ENCODE results near the gene TMEM217. TPM values are rescaled to one million over a fixed set of nuclear protein-coding genes. Genes with fewer than 3 reads are reported as not detected.

Gene TMEM217
- total RNA-seq, 2 donors from 2014 or later = 2.5 to 3.5 TPM

DNA sequence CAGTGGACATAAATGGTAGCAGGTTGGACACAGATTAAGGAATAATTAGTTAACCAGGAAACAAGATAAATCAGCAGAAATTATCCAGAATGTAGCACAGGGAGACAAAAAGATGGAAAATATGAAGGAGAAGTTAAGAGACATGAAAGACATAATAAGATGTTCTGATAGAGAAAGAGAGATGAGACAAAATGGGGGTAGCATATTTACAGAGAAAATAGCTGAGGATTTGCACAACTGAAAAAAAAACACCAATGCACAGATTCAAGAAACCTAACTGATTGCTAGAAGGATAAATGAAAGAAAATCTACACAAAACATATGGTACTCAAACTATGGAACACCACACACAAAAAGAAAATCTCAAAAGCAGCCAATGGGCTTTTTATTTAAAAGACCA is 35.0 kb downstream of the TMEM217 start:
- ATAC-seq (replicated peaks) = no peak
- Mint-ChIP-seq H3K4me3 (peak overlapping the region; percentile 70), H3K9me3 (no peaks in the 10 kb centered on the region), H3K36me3 (ENCODE audit: low read depth) (no peaks in the 10 kb centered on the region), H3K27ac (no peak overlapping the region), H3K4me1 (no peaks in the 10 kb centered on the region), H3K27me3 (no peaks in the 10 kb centered on the region)

DNA sequence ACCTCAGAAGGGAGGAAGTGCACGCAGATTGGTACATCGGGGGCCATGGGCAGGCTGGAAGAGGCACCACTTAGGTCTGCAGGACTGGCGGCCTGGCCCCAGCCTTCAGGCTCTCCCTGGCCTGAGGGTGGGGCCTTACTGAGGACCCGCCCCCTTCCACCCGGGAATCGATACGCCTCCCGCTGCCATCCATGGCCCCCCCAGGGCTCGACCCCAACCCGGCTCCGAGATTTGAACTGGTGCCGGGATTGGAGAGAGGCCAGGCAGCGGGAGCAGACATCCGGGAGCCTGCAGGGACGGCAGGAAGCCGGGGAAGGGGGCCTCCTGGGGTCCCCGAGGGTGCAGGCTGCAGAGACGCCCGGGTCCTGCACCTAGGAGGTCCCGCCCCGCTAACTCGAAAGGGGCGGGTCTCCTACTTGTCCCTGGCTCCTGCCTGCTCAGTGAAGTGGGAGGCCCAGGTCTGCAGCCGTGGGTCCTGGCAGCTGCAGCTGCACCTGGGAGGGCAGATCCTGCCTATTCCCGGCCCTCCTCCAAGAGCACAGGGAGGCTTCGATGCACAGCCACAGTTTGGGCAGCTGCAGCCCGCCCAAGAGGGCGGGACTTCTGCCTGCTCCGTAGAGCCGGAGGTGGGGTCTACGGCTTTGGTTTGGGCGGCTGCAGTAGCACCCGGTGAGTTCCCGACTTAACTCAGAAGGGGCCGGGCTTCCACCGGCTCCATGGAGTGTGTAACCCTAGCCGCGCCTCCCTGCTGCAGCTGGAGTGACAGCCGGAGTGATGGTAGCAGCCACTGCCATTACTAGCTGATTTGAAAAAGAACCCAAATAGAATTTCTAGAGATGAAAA is 35.6 kb downstream of the TMEM217 start:
- no peaks in the 10 kb centered on the region for H3K4me1 Mint-ChIP-seq
- no peaks in the 10 kb centered on the region for H3K27me3 Mint-ChIP-seq
- H3K4me3 Mint-ChIP-seq = peak overlapping the region; percentile 70
- peak; percentile 98 for ATAC-seq (replicated peaks)
- H3K36me3 Mint-ChIP-seq (ENCODE audit: low read depth) = no peaks in the 10 kb centered on the region
- no peak overlapping the region for H3K27ac Mint-ChIP-seq
- no peaks in the 10 kb centered on the region for H3K9me3 Mint-ChIP-seq

DNA sequence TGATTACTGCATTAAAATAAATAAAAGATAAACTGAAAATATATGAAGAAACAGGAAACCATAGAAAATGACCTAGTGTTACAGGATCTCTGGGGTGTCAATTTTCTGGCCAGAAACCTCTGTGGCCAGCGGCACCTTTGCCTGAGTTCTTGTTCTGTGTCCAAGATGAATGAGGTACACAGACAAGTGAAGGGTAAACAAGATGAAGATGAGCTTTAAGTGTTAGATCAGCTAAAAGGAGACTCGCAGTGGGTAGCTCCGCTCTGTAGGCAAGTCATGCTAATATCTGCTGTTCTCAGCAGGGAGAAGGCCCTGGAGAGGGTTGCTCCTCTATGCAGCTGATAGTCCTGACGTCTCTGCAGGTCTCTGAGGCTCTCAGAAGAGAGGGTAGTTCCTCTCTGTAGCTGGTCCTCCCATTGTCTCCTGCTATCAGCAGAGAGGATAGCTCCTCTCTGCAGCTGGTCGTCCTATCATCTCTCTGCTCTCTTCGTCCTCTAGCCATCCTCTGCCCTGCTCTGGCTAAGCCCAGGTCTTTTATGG is 36.3 kb downstream of the TMEM217 start:
- H3K4me1 Mint-ChIP-seq = no peaks in the 10 kb centered on the region
- H3K36me3 Mint-ChIP-seq (ENCODE audit: low read depth) = no peaks in the 10 kb centered on the region
- H3K4me3 Mint-ChIP-seq = peak overlapping the region; percentile 70
- H3K27ac Mint-ChIP-seq = no peak overlapping the region
- no peak for ATAC-seq (replicated peaks)
- no peaks in the 10 kb centered on the region for H3K27me3 Mint-ChIP-seq
- H3K9me3 Mint-ChIP-seq = no peaks in the 10 kb centered on the region

DNA sequence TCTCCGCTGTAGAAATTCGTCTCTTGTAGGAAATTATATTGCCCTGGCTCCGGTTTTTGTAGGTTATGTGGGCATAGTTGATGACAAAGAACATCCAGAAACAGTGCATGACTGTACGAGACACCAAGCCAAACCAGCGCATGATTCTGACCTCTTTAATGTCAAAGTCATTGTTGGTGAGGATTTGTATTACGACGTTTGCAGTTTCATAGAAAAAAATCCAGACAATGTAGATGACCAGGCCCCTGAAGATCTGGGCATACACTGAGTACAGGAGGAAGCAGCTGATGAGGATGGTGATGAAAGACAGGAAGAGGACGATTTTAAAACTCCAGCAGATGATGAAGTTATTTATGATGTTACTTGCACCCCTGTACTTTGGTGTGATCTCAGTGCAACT is 39.4 kb downstream of the TMEM217 start:
- Mint-ChIP-seq H3K4me1 (no peaks in the 10 kb centered on the region), H3K27ac (no peak overlapping the region), H3K36me3 (ENCODE audit: low read depth) (no peaks in the 10 kb centered on the region), H3K27me3 (no peaks in the 10 kb centered on the region), H3K9me3 (no peaks in the 10 kb centered on the region), H3K4me3 (no peak overlapping the region)
- no peak for ATAC-seq (replicated peaks)

DNA sequence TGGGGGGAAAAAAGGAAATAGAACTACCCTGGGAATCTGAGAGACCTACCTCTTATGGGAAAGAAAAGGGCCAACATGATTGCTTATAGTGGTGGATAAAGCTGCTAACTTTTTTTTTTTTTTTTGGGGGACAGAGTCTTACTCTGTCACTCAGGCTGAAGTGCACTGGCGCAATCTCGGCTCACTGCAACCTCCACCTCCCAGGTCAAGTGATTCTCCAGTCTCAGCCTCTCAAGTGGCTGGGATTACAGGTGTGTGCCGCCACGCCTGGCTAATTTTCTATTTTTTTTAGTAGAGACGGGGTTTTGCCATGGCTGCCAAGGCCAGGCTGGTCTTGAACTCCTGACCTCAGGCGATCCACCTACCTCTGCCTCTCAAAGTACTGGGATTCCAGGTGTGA is 39.9 kb downstream of the TMEM217 start:
- no peak for ATAC-seq (replicated peaks)
- Mint-ChIP-seq H3K27ac (no peak overlapping the region), H3K4me3 (no peak overlapping the region), H3K4me1 (no peaks in the 10 kb centered on the region), H3K9me3 (no peaks in the 10 kb centered on the region), H3K27me3 (no peaks in the 10 kb centered on the region), H3K36me3 (ENCODE audit: low read depth) (no peaks in the 10 kb centered on the region)

DNA sequence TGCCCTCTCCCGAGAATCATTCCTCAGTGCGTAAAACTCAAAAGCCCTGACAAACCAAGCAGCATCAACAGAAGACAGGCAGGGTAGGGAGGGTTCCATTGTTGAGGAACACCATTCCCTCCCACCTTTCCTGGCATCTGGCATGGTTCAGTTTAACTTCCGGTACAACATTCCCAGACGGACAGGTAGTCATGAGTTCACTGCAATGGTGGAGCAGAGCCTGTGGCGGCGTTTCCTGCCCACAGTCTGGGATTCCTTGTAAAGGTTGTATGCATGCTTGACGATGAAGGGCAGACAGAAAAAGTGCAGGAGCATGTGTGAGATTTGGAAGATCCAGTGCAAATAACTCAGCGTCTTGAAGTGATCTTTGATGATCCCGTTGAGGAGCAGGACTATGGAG is 45.7 kb downstream of the TMEM217 start:
- Mint-ChIP-seq H3K9me3 (no peaks in the 10 kb centered on the region), H3K27me3 (no peaks in the 10 kb centered on the region), H3K27ac (no peak overlapping the region), H3K4me1 (peaks cover 25% of the 10 kb centered on the region), H3K4me3 (no peak overlapping the region), H3K36me3 (ENCODE audit: low read depth) (no peaks in the 10 kb centered on the region)
- no peak for ATAC-seq (replicated peaks)

DNA sequence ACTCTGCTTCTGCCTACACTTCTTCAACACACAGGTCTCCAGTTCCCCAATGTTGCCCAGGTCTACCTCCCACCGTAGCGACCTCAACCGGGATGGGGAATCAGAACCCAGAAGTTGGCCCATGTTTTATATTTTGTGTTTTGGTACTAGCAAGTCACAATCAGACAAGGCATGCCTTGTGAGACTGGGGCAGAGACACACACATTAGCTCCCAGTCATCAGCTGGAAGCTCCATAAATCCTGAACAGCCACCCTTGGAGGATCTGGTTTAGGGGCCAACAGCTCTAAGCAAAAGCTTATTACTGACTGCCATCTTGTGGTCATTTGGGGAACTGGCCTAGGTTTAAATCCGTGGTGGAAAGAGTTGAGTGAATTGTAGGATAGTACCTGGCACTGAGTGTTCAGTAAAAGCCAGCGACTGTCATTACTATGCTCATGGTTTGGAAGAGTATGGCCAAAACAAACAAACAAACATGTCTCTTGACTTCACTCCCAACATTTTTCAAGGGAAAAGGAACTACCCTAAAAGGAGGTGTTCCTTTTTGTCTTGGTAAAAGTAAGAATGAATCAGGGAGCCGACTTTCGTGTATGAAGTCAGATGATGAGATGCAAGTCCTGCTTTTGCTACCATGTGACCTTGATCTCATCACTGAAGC is 47.5 kb downstream of the TMEM217 start:
- Mint-ChIP-seq H3K27ac (peak overlapping the region; percentile 51), H3K4me3 (peak overlapping the region; percentile 69), H3K9me3 (no peaks in the 10 kb centered on the region), H3K4me1 (peaks cover 34% of the 10 kb centered on the region), H3K36me3 (ENCODE audit: low read depth) (no peaks in the 10 kb centered on the region), H3K27me3 (no peaks in the 10 kb centered on the region)
- ATAC-seq (replicated peaks) = peak; percentile 61

DNA sequence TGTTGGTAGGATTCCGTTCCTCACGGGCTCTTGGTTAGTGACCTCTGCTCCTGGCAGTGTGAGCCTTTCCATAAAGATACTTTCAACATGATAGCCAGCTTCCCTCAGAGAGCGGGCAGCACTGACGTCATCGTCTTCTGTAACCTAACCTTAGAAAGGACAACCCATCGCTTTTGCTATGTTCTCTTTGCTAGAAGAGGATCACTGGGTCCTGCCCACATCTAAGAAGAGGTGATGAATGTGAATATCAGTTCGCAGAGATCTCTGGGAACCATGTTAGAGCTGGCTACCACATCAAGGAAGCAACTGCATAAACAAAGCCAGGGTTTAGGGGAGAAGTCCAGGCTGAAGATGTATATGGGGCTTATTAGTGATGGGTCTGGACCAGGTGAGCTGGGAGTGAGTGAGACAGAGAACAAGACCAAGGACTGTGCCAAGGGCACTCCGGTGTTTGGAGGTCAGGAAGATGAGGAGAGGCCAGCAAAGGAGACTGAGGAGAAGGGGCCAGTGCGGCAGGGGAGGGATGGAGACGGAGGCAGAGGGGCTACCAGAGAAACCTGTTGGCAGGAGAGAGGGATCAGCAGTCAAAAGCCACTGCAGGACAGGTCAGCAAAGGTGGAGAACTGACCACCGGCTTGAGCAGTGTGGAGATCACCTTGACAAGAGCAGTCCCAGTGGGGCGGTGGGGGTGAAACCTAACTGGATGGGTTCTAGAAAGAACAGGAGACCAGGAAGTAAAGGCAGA is 48.3 kb downstream of the TMEM217 start:
- H3K4me3 Mint-ChIP-seq = peak overlapping the region; percentile 69

DNA sequence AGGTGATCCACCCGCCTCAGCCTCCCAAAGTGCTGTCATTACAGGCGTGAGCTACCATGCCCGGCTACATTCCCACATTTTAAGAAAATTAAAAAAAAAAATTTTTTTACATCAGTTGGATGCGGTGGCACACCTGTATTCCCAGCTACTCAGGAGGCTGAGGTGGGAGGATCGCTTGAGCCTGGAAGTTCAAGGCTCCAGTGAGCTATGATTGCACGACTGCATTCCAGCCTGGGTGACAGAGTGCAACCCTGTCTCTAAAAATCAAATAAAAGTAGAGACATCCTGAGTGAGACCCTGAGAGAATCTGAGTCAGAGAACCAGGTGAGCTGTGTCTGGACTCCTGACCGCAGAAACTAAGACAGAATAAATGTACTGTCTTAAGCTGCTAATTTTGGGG is 49.2 kb downstream of the TMEM217 start:
- no peak overlapping the region for H3K4me3 Mint-ChIP-seq

More for the DNA sequence above, 48.3 kb downstream of the TMEM217 start:
- H3K4me1 Mint-ChIP-seq = peaks cover 34% of the 10 kb centered on the region
- no peaks in the 10 kb centered on the region for H3K9me3 Mint-ChIP-seq
- no peaks in the 10 kb centered on the region for H3K36me3 Mint-ChIP-seq (ENCODE audit: low read depth)
- H3K27me3 Mint-ChIP-seq = no peaks in the 10 kb centered on the region
- ATAC-seq (replicated peaks) = peak; percentile 54
- H3K27ac Mint-ChIP-seq = peak overlapping the region; percentile 79

DNA sequence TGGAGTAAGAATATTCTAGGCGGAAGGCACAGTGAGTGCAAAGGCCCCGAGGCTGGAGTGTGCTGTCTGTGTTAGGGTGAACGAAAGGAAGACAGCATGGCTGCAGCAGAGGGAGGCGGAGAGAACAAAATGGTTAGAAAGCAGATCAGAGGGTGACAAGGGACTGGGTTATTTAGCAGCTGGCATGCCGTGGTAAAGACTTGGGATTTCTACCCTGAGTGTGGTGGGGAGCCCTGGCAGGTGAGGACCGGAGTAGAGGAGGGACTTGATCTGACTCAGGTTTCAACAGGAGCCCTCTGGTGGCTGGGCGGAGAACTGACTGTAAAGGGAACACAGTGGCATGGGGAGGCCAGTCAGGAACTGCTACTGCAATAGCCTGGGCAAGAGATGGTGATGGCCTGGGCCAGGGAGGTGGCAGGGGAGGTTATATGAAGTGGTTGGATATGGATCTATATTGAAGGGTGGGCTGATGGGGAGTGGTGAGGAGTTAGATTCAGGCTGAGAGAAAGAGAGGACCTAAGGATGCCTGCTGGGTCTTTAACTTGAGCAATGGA is 50.0 kb downstream of the TMEM217 start:
- no peaks in the 10 kb centered on the region for H3K36me3 Mint-ChIP-seq (ENCODE audit: low read depth)
- H3K27me3 Mint-ChIP-seq = no peaks in the 10 kb centered on the region
- peak overlapping the region; percentile 54 for H3K27ac Mint-ChIP-seq
- ATAC-seq (replicated peaks) = peak; percentile 80
- no peaks in the 10 kb centered on the region for H3K9me3 Mint-ChIP-seq
- H3K4me1 Mint-ChIP-seq = peaks cover 42% of the 10 kb centered on the region
- peak overlapping the region; percentile 54 for H3K4me3 Mint-ChIP-seq

More for the DNA sequence above, 49.2 kb downstream of the TMEM217 start:
- Mint-ChIP-seq H3K36me3 (ENCODE audit: low read depth) (no peaks in the 10 kb centered on the region), H3K4me1 (peaks cover 40% of the 10 kb centered on the region), H3K27ac (no peak overlapping the region), H3K27me3 (no peaks in the 10 kb centered on the region), H3K9me3 (no peaks in the 10 kb centered on the region)
- no peak for ATAC-seq (replicated peaks)

DNA sequence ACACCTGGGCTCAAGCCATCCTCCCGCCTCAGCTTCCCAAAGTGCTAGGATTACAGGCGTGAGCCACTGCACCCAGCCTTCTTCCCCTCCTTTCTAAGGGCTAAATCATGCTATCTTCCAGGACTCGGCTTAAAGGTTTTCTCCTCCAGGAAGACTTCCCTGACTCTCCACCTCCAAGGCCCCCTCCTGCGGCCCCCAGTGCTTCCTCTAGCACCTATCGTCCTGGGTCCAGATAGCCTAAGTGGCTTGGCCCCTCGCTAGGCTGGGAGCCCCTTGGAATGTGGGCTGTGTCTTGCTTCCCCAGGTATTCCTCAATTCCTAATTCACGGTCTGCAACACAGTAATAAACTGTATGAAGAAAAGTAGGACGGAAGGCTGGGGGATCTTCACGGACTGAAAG is 51.3 kb downstream of the TMEM217 start:
- no peaks in the 10 kb centered on the region for H3K9me3 Mint-ChIP-seq
- H3K4me1 Mint-ChIP-seq = peaks cover 51% of the 10 kb centered on the region
- H3K4me3 Mint-ChIP-seq = peak overlapping the region; percentile 54
- H3K36me3 Mint-ChIP-seq (ENCODE audit: low read depth) = no peaks in the 10 kb centered on the region
- H3K27me3 Mint-ChIP-seq = no peaks in the 10 kb centered on the region
- ATAC-seq (replicated peaks) = no peak
- peak overlapping the region; percentile 54 for H3K27ac Mint-ChIP-seq

DNA sequence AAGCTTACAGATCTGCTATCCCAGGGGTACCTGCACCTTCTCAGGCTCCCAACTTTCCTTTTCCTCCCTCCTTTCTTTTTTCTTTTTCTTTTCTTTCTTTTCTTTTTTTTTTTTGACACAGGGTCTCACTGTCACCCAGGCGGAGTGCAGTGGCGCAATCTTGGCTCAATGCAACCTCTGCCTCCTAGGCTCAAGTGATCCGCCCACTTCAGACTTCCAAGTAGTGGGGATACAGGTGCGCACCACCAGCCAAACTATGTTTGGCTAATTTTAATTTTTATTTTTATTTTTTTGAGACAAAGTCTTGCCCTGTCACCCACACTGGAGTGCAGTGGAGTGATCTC is 52.0 kb downstream of the TMEM217 start:
- Mint-ChIP-seq H3K4me3 (peak overlapping the region; percentile 33), H3K4me1 (peaks cover 51% of the 10 kb centered on the region), H3K27me3 (no peaks in the 10 kb centered on the region), H3K9me3 (no peaks in the 10 kb centered on the region), H3K36me3 (ENCODE audit: low read depth) (no peaks in the 10 kb centered on the region), H3K27ac (peak overlapping the region; percentile 13)
- no peak for ATAC-seq (replicated peaks)

DNA sequence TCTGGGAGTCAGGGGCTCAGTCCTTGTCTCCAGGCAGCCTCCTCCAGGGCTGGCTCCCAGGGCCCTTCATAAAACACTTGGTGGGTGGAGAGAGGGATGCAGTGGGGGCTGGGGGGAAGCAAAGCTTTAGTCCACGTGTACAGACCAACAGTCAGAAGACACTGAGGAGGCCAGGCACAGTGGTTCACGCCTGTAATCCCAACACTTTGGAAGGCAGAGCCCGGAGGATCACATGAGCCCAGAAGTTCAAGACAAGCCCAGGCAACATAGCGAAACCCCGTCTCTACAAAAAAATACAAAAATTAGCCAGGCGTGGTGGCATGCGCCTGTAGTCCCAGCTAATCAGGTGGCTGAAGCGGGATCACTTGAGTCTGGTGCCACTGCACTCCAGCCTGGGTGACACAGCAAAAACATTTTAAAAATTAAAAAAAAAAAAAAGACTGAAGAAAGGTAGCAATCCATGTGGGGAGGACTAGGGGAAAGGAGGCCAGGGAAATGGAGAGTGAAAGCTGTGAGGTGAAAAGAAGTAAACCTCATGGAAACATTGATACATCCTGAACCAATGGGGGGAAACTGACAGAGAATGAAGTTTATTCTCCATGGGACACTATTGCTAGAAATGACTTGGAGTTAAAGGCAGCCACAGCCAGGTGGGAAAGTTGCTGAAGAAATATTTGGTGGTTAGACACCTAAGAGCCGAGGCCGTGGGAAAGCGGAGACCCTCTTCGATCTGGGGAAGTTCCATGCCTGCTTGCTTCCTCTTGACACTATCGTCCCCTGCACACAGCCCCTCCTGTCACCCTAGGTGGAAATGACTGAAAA is 52.6 kb downstream of the TMEM217 start:
- Mint-ChIP-seq H3K36me3 (ENCODE audit: low read depth) (no peaks in the 10 kb centered on the region), H3K9me3 (no peaks in the 10 kb centered on the region), H3K27ac (peak overlapping the region; percentile 13), H3K27me3 (no peaks in the 10 kb centered on the region), H3K4me3 (peak overlapping the region; percentile 33), H3K4me1 (peaks cover 47% of the 10 kb centered on the region)
- ATAC-seq (replicated peaks) = peak; percentile 8

Measured in activated T-helper 17 cell treated with anti-CD3 and anti-CD28 coated beads, Interleukin-2, amount 50 U/mL, for 72 hours (primary cell).